Ishikawa (cell line): ENCODE data around the gene CSNK1G1.

ENCODE experiments used
- CEBPB ChIP-seq: IDR thresholded peaks from 2 replicates; pipeline ENCODE4 v1.6.1; 2012
- CREB1 ChIP-seq: IDR thresholded peaks from 2 replicates; pipeline ENCODE4 v1.6.1; 2012; ENCODE audit warnings: low read depth
- EGR1 ChIP-seq: IDR thresholded peaks from 2 replicates; pipeline ENCODE4 v1.6.1; 2012
- EP300 ChIP-seq: IDR thresholded peaks from 2 replicates; pipeline ENCODE4 v1.6.1; 2012; ENCODE audit warnings: borderline replicate concordance
- FOXM1 ChIP-seq: IDR thresholded peaks from 2 replicates; pipeline ENCODE4 v1.6.1; 2012; ENCODE audit warnings: low read depth, borderline replicate concordance
- MAX ChIP-seq: IDR thresholded peaks from 2 replicates; pipeline ENCODE4 v1.6.1; 2012
- NFIC ChIP-seq: IDR thresholded peaks from 2 replicates; pipeline ENCODE4 v1.6.1; 2012
- RAD21 ChIP-seq: IDR thresholded peaks from 2 replicates; pipeline ENCODE4 v1.6.1; 2012; ENCODE audit warnings: low read depth
- REST ChIP-seq: IDR thresholded peaks from 2 replicates; pipeline ENCODE4 v1.6.1; 2012; ENCODE audit warnings: low read depth, mild to moderate bottlenecking
- TAF1 ChIP-seq: IDR thresholded peaks from 2 replicates; pipeline ENCODE4 v1.6.1; 2012; ENCODE audit warnings: low read depth, mild to moderate bottlenecking
- TCF12 ChIP-seq: IDR thresholded peaks from 2 replicates; pipeline ENCODE4 v1.6.1; 2012; ENCODE audit warnings: low read depth
- TEAD4 ChIP-seq: IDR thresholded peaks from 2 replicates; pipeline ENCODE4 v1.6.1; 2012
- USF1 ChIP-seq: IDR thresholded peaks from 2 replicates; pipeline ENCODE4 v1.6.1; 2012
- YY1 ChIP-seq: IDR thresholded peaks from 2 replicates; pipeline ENCODE4 v1.6.1; 2012; ENCODE audit warnings: low read depth
- ZBTB7A ChIP-seq: IDR thresholded peaks from 2 replicates; pipeline ENCODE4 v1.6.1; 2012; ENCODE audit warnings: low read depth

The CSNK1G1 gene

GRCh38 chr15:64149424-64149823, 206.5 kb downstream of the CSNK1G1 start:
- TF ChIP-seq TEAD4 (no peak), USF1 (no peak), FOXM1 (no peak), CEBPB (no peak), MAX (no peak), NFIC (no peak), YY1 (no peak), TAF1 (no peak), EGR1 (no peak), REST (no peak), ZBTB7A (no peak), TCF12 (no peak), CREB1 (no peak), RAD21 (no peak), EP300 (no peak)

- no peak for TF ChIP-seq NFIC
- TF ChIP-seq YY1, result no peak
- no peak for TF ChIP-seq TCF12
- TF ChIP-seq EP300, result no peak
- TF ChIP-seq CREB1, result no peak
- TF ChIP-seq CEBPB, result no peak
- no peak for TF ChIP-seq MAX
- TF ChIP-seq REST, result no peak
- TF ChIP-seq RAD21, result no peak
- TF ChIP-seq ZBTB7A, result no peak
- TF ChIP-seq EGR1, result no peak
- TF ChIP-seq FOXM1, result no peak
- no peak for TF ChIP-seq USF1
- no peak for TF ChIP-seq TEAD4
- TF ChIP-seq TAF1, result no peak
Measured at GRCh38 chr15:64148581-64148980, 207.4 kb downstream of the CSNK1G1 start.

- TF ChIP-seq USF1 (no peak), CREB1 (no peak), REST (no peak), TAF1 (no peak), CEBPB (no peak), EP300 (no peak), YY1 (no peak), TCF12 (no peak), EGR1 (no peak), MAX (no peak), NFIC (no peak), RAD21 (no peak), ZBTB7A (no peak)
Measured at GRCh38 chr15:64148168-64148567, 207.8 kb downstream of the CSNK1G1 start.
